ENCODE results near the gene UST.
A peak's percentile ranks its signal among the peaks of the same experiment; 100 is the strongest.

UST gene

GRCh38 chr6:148814082-148814790 lies 67.4 kb downstream of the UST start:
- Histone ChIP-seq H3K9ac (ENCODE audit: low read length) (no peak overlapping the region), H3K4me2 (ENCODE audit: low read length, poor library complexity, severe bottlenecking) (no peak overlapping the region), H3K4me3 (ENCODE audit: insufficient read depth in 1 of 2, low read depth in 1 of 2, low read length in 2 of 2) (no peak overlapping the region), H3K36me3 (ENCODE audit: control insufficient read depth in 1 of 2, insufficient read depth in 2 of 2, low read depth in 1 of 2, low read length in 2 of 2) (no peaks in the 10 kb centered on the region), H2BK15ac (ENCODE audit: low read depth, poor library complexity, severe bottlenecking) (no peak overlapping the region), H3K79me1 (replicated peaks; ENCODE audit: low read length, poor library complexity, severe bottlenecking) (peaks cover 3% of the 10 kb centered on the region), H3K4ac (ENCODE audit: low read depth in 1 of 2, low read length in 2 of 2) (no peak overlapping the region), H3K23ac (ENCODE audit: low read length in 2 of 2) (no peak overlapping the region), H2BK120ac (ENCODE audit: low read depth, low read length) (no peak overlapping the region), H3K27ac (ENCODE audit: low read length, poor library complexity, severe bottlenecking) (no peak overlapping the region), H3K4me1 (ENCODE audit: control insufficient read depth, insufficient read depth, low read depth, low read length) (no peaks in the 10 kb centered on the region), H3K27me3 (ENCODE audit: control insufficient read depth in 1 of 2, insufficient read depth in 1 of 2, low read length in 2 of 2) (no peaks in the 10 kb centered on the region), H3K14ac (ENCODE audit: low read length in 2 of 2) (no peak overlapping the region), H2AK5ac (ENCODE audit: low read length, severe bottlenecking) (no peak overlapping the region), H4K8ac (ENCODE audit: low read length) (no peak overlapping the region), H2BK5ac (ENCODE audit: low read depth, low read length, poor library complexity, severe bottlenecking) (no peak overlapping the region), H3K18ac (ENCODE audit: low read depth in 1 of 2, low read length in 2 of 2) (no peak overlapping the region), H4K91ac (ENCODE audit: low read length) (no peak overlapping the region), H3K9me3 (ENCODE audit: control insufficient read depth, low read length) (peaks cover 4% of the 10 kb centered on the region), H2AFZ (ENCODE audit: low read depth, low read length) (no peak overlapping the region), H2BK12ac (ENCODE audit: low read length in 2 of 2) (no peak overlapping the region)
- DNase-seq, result peak; percentile 13
- WGBS, result 67% methylated on average over 4 of the region's 5 CpGs

- H3K23ac ChIP-seq (ENCODE audit: low read length in 2 of 2), result no peak overlapping the region
- H3K36me3 ChIP-seq (ENCODE audit: control insufficient read depth in 1 of 2, insufficient read depth in 2 of 2, low read depth in 1 of 2, low read length in 2 of 2), result no peaks in the 10 kb centered on the region
- H4K91ac ChIP-seq (ENCODE audit: low read length), result no peak overlapping the region
- no peak overlapping the region for H2AFZ ChIP-seq (ENCODE audit: low read depth, low read length)
- WGBS, result no CpG with 5 or more reads among the region's 2 CpGs
- H3K4me1 ChIP-seq (ENCODE audit: control insufficient read depth, insufficient read depth, low read depth, low read length), result no peaks in the 10 kb centered on the region
- peaks cover 3% of the 10 kb centered on the region for H3K79me1 ChIP-seq (replicated peaks; ENCODE audit: low read length, poor library complexity, severe bottlenecking)
- DNase-seq, result no peak
- peaks cover 4% of the 10 kb centered on the region for H3K9me3 ChIP-seq (ENCODE audit: control insufficient read depth, low read length)
- H2AK5ac ChIP-seq (ENCODE audit: low read length, severe bottlenecking), result no peak overlapping the region
- no peak overlapping the region for H3K9ac ChIP-seq (ENCODE audit: low read length)
- H2BK12ac ChIP-seq (ENCODE audit: low read length in 2 of 2), result no peak overlapping the region
- H3K4ac ChIP-seq (ENCODE audit: low read depth in 1 of 2, low read length in 2 of 2), result no peak overlapping the region
- H2BK15ac ChIP-seq (ENCODE audit: low read depth, poor library complexity, severe bottlenecking), result no peak overlapping the region
- no peak overlapping the region for H2BK120ac ChIP-seq (ENCODE audit: low read depth, low read length)
- H3K27me3 ChIP-seq (ENCODE audit: control insufficient read depth in 1 of 2, insufficient read depth in 1 of 2, low read length in 2 of 2), result no peaks in the 10 kb centered on the region
- no peak overlapping the region for H3K18ac ChIP-seq (ENCODE audit: low read depth in 1 of 2, low read length in 2 of 2)
- H4K8ac ChIP-seq (ENCODE audit: low read length), result no peak overlapping the region
- no peak overlapping the region for H3K4me2 ChIP-seq (ENCODE audit: low read length, poor library complexity, severe bottlenecking)
- no peak overlapping the region for H3K27ac ChIP-seq (ENCODE audit: low read length, poor library complexity, severe bottlenecking)
- H3K4me3 ChIP-seq (ENCODE audit: insufficient read depth in 1 of 2, low read depth in 1 of 2, low read length in 2 of 2), result no peak overlapping the region
- no peak overlapping the region for H2BK5ac ChIP-seq (ENCODE audit: low read depth, low read length, poor library complexity, severe bottlenecking)
- H3K14ac ChIP-seq (ENCODE audit: low read length in 2 of 2), result no peak overlapping the region
Observed at GRCh38 chr6:148814869-148815268, 68.0 kb downstream of the UST start.

GRCh38 chr6:148816117-148816516 lies 69.3 kb downstream of the UST start:
- Histone ChIP-seq H3K9me3 (ENCODE audit: control insufficient read depth, low read length) (peaks cover 4% of the 10 kb centered on the region), H2AK5ac (ENCODE audit: low read length, severe bottlenecking) (no peak overlapping the region), H3K79me1 (replicated peaks; ENCODE audit: low read length, poor library complexity, severe bottlenecking) (peaks cover 3% of the 10 kb centered on the region), H2BK5ac (ENCODE audit: low read depth, low read length, poor library complexity, severe bottlenecking) (no peak overlapping the region), H3K4ac (ENCODE audit: low read depth in 1 of 2, low read length in 2 of 2) (no peak overlapping the region), H3K4me1 (ENCODE audit: control insufficient read depth, insufficient read depth, low read depth, low read length) (no peaks in the 10 kb centered on the region), H3K9ac (ENCODE audit: low read length) (no peak overlapping the region), H4K8ac (ENCODE audit: low read length) (no peak overlapping the region), H3K27me3 (ENCODE audit: control insufficient read depth in 1 of 2, insufficient read depth in 1 of 2, low read length in 2 of 2) (no peaks in the 10 kb centered on the region), H3K14ac (ENCODE audit: low read length in 2 of 2) (no peak overlapping the region), H2BK120ac (ENCODE audit: low read depth, low read length) (no peak overlapping the region), H3K4me3 (ENCODE audit: insufficient read depth in 1 of 2, low read depth in 1 of 2, low read length in 2 of 2) (no peak overlapping the region), H4K91ac (ENCODE audit: low read length) (no peak overlapping the region), H2AFZ (ENCODE audit: low read depth, low read length) (no peak overlapping the region), H3K23ac (ENCODE audit: low read length in 2 of 2) (no peak overlapping the region), H3K27ac (ENCODE audit: low read length, poor library complexity, severe bottlenecking) (no peak overlapping the region), H2BK15ac (ENCODE audit: low read depth, poor library complexity, severe bottlenecking) (no peak overlapping the region), H2BK12ac (ENCODE audit: low read length in 2 of 2) (no peak overlapping the region), H3K18ac (ENCODE audit: low read depth in 1 of 2, low read length in 2 of 2) (no peak overlapping the region), H3K36me3 (ENCODE audit: control insufficient read depth in 1 of 2, insufficient read depth in 2 of 2, low read depth in 1 of 2, low read length in 2 of 2) (no peaks in the 10 kb centered on the region), H3K4me2 (ENCODE audit: low read length, poor library complexity, severe bottlenecking) (no peak overlapping the region)
- no peak for DNase-seq

- H2BK120ac ChIP-seq (ENCODE audit: low read depth, low read length), result no peak overlapping the region
- 94% methylated on average over 3 of the region's 3 CpGs for WGBS
- no peak overlapping the region for H3K4me2 ChIP-seq (ENCODE audit: low read length, poor library complexity, severe bottlenecking)
- no peak overlapping the region for H3K9ac ChIP-seq (ENCODE audit: low read length)
- DNase-seq, result no peak
- H3K23ac ChIP-seq (ENCODE audit: low read length in 2 of 2), result no peak overlapping the region
- no peak overlapping the region for H4K91ac ChIP-seq (ENCODE audit: low read length)
- H2AFZ ChIP-seq (ENCODE audit: low read depth, low read length), result no peak overlapping the region
- no peak overlapping the region for H2BK15ac ChIP-seq (ENCODE audit: low read depth, poor library complexity, severe bottlenecking)
- H2BK12ac ChIP-seq (ENCODE audit: low read length in 2 of 2), result no peak overlapping the region
- no peak overlapping the region for H3K4ac ChIP-seq (ENCODE audit: low read depth in 1 of 2, low read length in 2 of 2)
- H3K18ac ChIP-seq (ENCODE audit: low read depth in 1 of 2, low read length in 2 of 2), result no peak overlapping the region
- no peaks in the 10 kb centered on the region for H3K36me3 ChIP-seq (ENCODE audit: control insufficient read depth in 1 of 2, insufficient read depth in 2 of 2, low read depth in 1 of 2, low read length in 2 of 2)
- no peak overlapping the region for H3K4me3 ChIP-seq (ENCODE audit: insufficient read depth in 1 of 2, low read depth in 1 of 2, low read length in 2 of 2)
- peaks cover 4% of the 10 kb centered on the region for H3K9me3 ChIP-seq (ENCODE audit: control insufficient read depth, low read length)
- no peaks in the 10 kb centered on the region for H3K4me1 ChIP-seq (ENCODE audit: control insufficient read depth, insufficient read depth, low read depth, low read length)
- H3K14ac ChIP-seq (ENCODE audit: low read length in 2 of 2), result no peak overlapping the region
- H2BK5ac ChIP-seq (ENCODE audit: low read depth, low read length, poor library complexity, severe bottlenecking), result no peak overlapping the region
- H3K79me1 ChIP-seq (replicated peaks; ENCODE audit: low read length, poor library complexity, severe bottlenecking), result peaks cover 2% of the 10 kb centered on the region
- H3K27ac ChIP-seq (ENCODE audit: low read length, poor library complexity, severe bottlenecking), result no peak overlapping the region
- no peak overlapping the region for H4K8ac ChIP-seq (ENCODE audit: low read length)
- no peaks in the 10 kb centered on the region for H3K27me3 ChIP-seq (ENCODE audit: control insufficient read depth in 1 of 2, insufficient read depth in 1 of 2, low read length in 2 of 2)
- no peak overlapping the region for H2AK5ac ChIP-seq (ENCODE audit: low read length, severe bottlenecking)
Observed at GRCh38 chr6:148817689-148818088, 70.9 kb downstream of the UST start.

Measured in mesenchymal stem cell (in vitro differentiated cells and primary cell).